OCI-LY7 (cell line): Measurements from ENCODE around the gene ANKRD11. TPM values are rescaled to one million over a fixed set of nuclear protein-coding genes. Genes with fewer than 3 reads are reported as not detected.

ENCODE experiments used
- BruUV-seq: library from RNA; stranded (reverse); fragments of 400-500 nt; replicated peaks from 2 replicates; lab custom pipeline; 2021; lab: Mats Ljungman, UMichigan
- CTCF ChIA-PET: fragments of 300-600 bp; sonication (Branson Sonifier 250); formaldehyde crosslinking; loops from one replicate; lab custom pipeline; 2022; ENCODE audit warnings: antibody characterized with exemption; ENCODE audit not compliant: unreplicated experiment; lab: Charles Lee
- POLR2A ChIA-PET: fragments of 300-600 bp; sonication (Branson Sonifier 250); formaldehyde crosslinking; loops from one replicate; lab custom pipeline; 2022; ENCODE audit warnings: antibody characterized with exemption; lab: Charles Lee
- DNase-seq: peaks from one replicate; pipeline ENCODE4 v3.0.0-alpha.2; 2015; ENCODE audit warnings: low spot score
- H2AFZ ChIP-seq: fragments of 200-600 bp; sonication (generic), shearing (Covaris generic); 2 replicates; pipeline ENCODE4 v1.6.1; 2014; ENCODE audit warnings: mild to moderate bottlenecking, antibody characterized with exemption, low read length, moderate library complexity
- H3K27ac ChIP-seq: fragments of 200-600 bp; sonication (generic); 2 replicates; pipeline ENCODE4 v1.5.1; 2014; ENCODE audit warnings: mixed run types, low read depth, mild to moderate bottlenecking, moderate library complexity, low read length, inconsistent platforms; ENCODE audit not compliant: poor library complexity, severe bottlenecking
- H3K36me3 ChIP-seq: fragments of 200-600 bp; sonication (generic); 2 replicates; pipeline ENCODE4 v1.6.1; 2014; ENCODE audit warnings: mild to moderate bottlenecking, antibody characterized with exemption, low read length, moderate library complexity, mixed read lengths; ENCODE audit not compliant: insufficient read depth
- H3K4me1 ChIP-seq: fragments of 200-600 bp; sonication (generic); 2 replicates; pipeline ENCODE4 v1.5.1; 2014; ENCODE audit warnings: mild to moderate bottlenecking, low read length; ENCODE audit not compliant: insufficient read depth, poor library complexity, severe bottlenecking
- H3K4me2 ChIP-seq: fragments of 200-600 bp; sonication (generic); 2 replicates; pipeline ENCODE4 v1.6.1; 2014; ENCODE audit warnings: mild to moderate bottlenecking, low read length
- H3K4me3 ChIP-seq: fragments of 200-600 bp; sonication (generic); 2 replicates; pipeline ENCODE4 v1.5.1; 2014; ENCODE audit warnings: mild to moderate bottlenecking, low read depth, low read length; ENCODE audit not compliant: poor library complexity, severe bottlenecking
- H3K79me2 ChIP-seq: fragments of 200-600 bp; sonication (generic); 2 replicates; pipeline ENCODE4 v1.6.1; 2016; ENCODE audit warnings: low read depth, mild to moderate bottlenecking, low read length, moderate library complexity, mixed read lengths; ENCODE audit not compliant: insufficient read depth
- H3K9me2 ChIP-seq: fragments of 200-600 bp; sonication (generic); 2 replicates; pipeline ENCODE4 v1.6.1; 2016; ENCODE audit warnings: mild to moderate bottlenecking, low read length, mixed read lengths; ENCODE audit not compliant: insufficient read depth
- H3K9me3 ChIP-seq: fragments of 200-600 bp; sonication (generic); 2 replicates; pipeline ENCODE4 v1.6.1; 2014; ENCODE audit warnings: mild to moderate bottlenecking, mixed run types, low read length, mixed read lengths
- H4K20me1 ChIP-seq: fragments of 200-600 bp; sonication (generic); 2 replicates; pipeline ENCODE4 v1.6.1; 2014; ENCODE audit warnings: mild to moderate bottlenecking, antibody characterized with exemption, low read length, moderate library complexity, mixed read lengths; ENCODE audit not compliant: insufficient read depth
- EZH2phosphoT487 ChIP-seq: fragments of 200-600 bp; sonication (generic); IDR thresholded peaks from 2 replicates; pipeline ENCODE4 v1.6.1; 2018; ENCODE audit warnings: low read depth, borderline replicate concordance, mild to moderate bottlenecking, mixed run types, antibody characterized with exemption, low read length, moderate library complexity, mixed read lengths
- intact Hi-C: fragments of 100-400 bp; cut with micrococcal nuclease; formaldehyde crosslinking; loops from one replicate; pipeline ENCODE4 v1.10.0; 2022; ENCODE audit not compliant: unreplicated experiment
- total RNA-seq, 2 experiments: library from RNA; depleted of rRNA in 1 of 2; stranded (reverse); fragments of >200 nt in 1 of 2; shearing (Covaris generic) in 1 of 2; gene quantifications; 2 replicates each; pipeline ENCODE4 v1.2.3, GENCODE V29; 2014 to 2022
- TF ChIP-seq, protein P1 (sequence below): fragments of 200-600 bp; sonication (generic); conservative IDR thresholded peaks from 2 replicates; pipeline ENCODE4 v1.5.1; 2014; ENCODE audit warnings: mild to moderate bottlenecking, antibody characterized with exemption, low read length, moderate library complexity, mixed read lengths

ANKRD11 gene
- total RNA-seq, 2 experiments from 2014 or later = 89.1 to 251 TPM

DNA sequence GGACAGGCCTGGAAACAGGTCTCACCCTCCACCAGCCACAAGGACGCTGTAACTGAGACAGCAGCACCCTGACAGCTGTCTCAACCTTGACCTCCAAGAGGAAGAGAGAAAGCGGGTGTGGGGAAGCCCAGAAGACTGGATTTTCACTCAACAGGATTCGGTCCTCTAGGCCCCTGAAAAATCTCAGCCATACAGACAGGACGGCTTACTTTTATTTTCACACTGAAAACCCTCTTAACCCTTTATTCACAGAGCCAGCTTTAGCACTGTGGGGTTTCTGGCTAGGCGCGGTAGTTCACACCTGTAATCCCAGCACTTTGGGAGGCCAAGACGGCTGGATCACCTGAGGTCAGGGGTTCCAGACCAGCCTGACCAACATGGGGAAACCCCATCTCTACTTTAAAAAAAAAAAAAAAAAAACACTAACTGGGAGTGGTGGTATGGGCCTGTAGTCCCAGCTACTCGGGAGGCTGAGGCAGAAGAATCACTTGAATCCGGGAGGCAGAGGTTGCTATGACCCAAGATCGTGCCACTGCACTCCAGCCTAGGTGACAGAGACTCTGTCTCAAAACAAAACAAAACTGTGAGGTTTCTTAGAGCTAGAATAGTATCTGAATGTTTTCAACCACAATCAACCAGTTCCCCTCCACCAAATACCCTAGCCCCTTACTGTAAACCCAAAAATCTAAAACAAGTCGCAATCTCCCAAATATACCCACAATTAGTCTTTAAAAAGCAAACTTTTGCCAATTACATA is 5.3 kb downstream of the ANKRD11 start:
- ChIA-PET POLR2A (interaction anchor here (0.8 to 1.0 kb wide), 2 partner anchors 106 to 503 kb away, joined by 6 read pairs; no protein-coding TSS in a partner anchor), CTCF (interaction anchor here (0.6 to 1.1 kb wide), 2 partner anchors 105 to 652 kb away, joined by 3 read pairs; no protein-coding TSS in a partner anchor)
- H3K36me3 ChIP-seq = peaks cover 43% of the 10 kb centered on the region
- no TSS peak for BruUV-seq
- no peaks in the 10 kb centered on the region for H3K9me2 ChIP-seq
- H2AFZ ChIP-seq = no peak overlapping the region
- peaks cover 70% of the 10 kb centered on the region for H4K20me1 ChIP-seq
- H3K4me2 ChIP-seq = peak overlapping the region; percentile 91
- peak; percentile 64 for DNase-seq
- no peak for TF ChIP-seq EZH2phosphoT487
- TF ChIP-seq, protein P1, sequence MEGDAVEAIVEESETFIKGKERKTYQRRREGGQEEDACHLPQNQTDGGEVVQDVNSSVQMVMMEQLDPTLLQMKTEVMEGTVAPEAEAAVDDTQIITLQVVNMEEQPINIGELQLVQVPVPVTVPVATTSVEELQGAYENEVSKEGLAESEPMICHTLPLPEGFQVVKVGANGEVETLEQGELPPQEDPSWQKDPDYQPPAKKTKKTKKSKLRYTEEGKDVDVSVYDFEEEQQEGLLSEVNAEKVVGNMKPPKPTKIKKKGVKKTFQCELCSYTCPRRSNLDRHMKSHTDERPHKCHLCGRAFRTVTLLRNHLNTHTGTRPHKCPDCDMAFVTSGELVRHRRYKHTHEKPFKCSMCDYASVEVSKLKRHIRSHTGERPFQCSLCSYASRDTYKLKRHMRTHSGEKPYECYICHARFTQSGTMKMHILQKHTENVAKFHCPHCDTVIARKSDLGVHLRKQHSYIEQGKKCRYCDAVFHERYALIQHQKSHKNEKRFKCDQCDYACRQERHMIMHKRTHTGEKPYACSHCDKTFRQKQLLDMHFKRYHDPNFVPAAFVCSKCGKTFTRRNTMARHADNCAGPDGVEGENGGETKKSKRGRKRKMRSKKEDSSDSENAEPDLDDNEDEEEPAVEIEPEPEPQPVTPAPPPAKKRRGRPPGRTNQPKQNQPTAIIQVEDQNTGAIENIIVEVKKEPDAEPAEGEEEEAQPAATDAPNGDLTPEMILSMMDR = no peak
- peaks cover 84% of the 10 kb centered on the region for H3K4me1 ChIP-seq
- no peaks in the 10 kb centered on the region for H3K9me3 ChIP-seq
- H3K27ac ChIP-seq = peak overlapping the region; percentile 47
- intact Hi-C loops = loop anchor here (5.0 kb wide), 2 partner anchors 33 to 77 kb away; partner anchors contain the start of gene RPL13
- peaks cover 90% of the 10 kb centered on the region for H3K79me2 ChIP-seq
- peak overlapping the region; percentile 35 for H3K4me3 ChIP-seq

DNA sequence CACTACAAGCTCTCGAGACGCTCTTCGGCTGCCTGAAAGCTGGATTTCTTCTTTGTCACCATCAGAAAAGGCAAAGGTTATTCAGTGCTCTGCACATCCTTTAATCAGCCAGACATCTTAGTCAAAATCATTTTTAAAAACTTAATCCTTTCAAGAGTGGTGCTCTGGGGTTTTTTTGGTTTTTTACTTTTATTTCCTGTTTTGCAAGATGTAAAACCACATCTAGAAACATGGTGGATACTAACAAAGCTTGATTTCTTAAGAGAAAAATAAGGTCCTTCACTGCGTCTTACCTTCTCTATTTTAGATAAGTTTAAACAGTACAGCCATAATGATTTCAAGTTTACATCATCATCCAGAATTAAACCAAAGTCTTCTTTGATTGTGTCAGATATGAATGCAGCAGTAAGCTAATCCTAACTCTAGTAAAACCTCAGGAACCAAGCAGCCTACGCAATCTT is 6.3 kb downstream of the ANKRD11 start:
- Histone ChIP-seq H3K27ac (peak overlapping the region; percentile 47), H3K4me2 (peak overlapping the region; percentile 91), H3K9me2 (no peaks in the 10 kb centered on the region), H2AFZ (no peak overlapping the region), H3K9me3 (no peaks in the 10 kb centered on the region), H3K4me1 (peaks cover 94% of the 10 kb centered on the region), H3K4me3 (peak overlapping the region; percentile 35), H4K20me1 (peaks cover 70% of the 10 kb centered on the region), H3K79me2 (peaks cover 100% of the 10 kb centered on the region), H3K36me3 (peaks cover 43% of the 10 kb centered on the region)
- intact Hi-C loops = no loop called here
- ChIA-PET POLR2A (no interaction called here), CTCF (no interaction called here)
- no TSS peak for BruUV-seq
- DNase-seq = no peak
- TF ChIP-seq, protein P1 = no peak
- TF ChIP-seq EZH2phosphoT487 = no peak

DNA sequence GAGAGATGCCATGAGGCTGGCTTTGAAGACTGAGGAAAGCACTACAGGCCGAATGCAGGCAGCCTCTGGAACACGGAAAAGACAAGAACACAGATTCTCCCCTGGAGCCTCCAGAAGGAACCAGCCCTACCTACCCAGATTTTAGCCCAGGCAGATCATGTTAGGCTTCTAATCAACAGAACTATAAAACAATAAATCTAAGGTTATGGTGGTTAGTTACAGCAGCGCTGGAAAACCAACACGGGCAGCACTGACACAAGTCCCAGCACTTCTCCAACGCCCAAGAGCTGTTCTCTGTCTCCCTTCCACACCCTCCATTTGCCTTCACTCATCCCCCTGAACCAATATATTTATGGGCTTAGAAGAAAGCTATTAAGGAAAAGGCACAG is 7.5 kb downstream of the ANKRD11 start:
- no peak overlapping the region for H3K4me3 ChIP-seq
- H3K79me2 ChIP-seq = peaks cover 100% of the 10 kb centered on the region
- ChIA-PET POLR2A (no interaction called here), CTCF (no interaction called here)
- peaks cover 45% of the 10 kb centered on the region for H3K36me3 ChIP-seq
- H3K9me2 ChIP-seq = no peaks in the 10 kb centered on the region
- peak overlapping the region; percentile 41; the same call in 1 of the 2 replicates for H3K4me2 ChIP-seq
- TF ChIP-seq, protein P1 = no peak
- no peak for TF ChIP-seq EZH2phosphoT487
- peaks cover 98% of the 10 kb centered on the region for H3K4me1 ChIP-seq
- peaks cover 74% of the 10 kb centered on the region for H4K20me1 ChIP-seq
- H3K27ac ChIP-seq = no peak overlapping the region
- no TSS peak for BruUV-seq
- intact Hi-C loops = no loop called here
- no peak overlapping the region for H2AFZ ChIP-seq
- DNase-seq = no peak
- no peaks in the 10 kb centered on the region for H3K9me3 ChIP-seq
